ENCODE measurements around the gene HKDC1.
"Not testable (repeated sequence)": the region's sequence is repeated elsewhere in the genome, so short reads cannot be mapped to it uniquely, and the experiment has no call there.

HKDC1 gene

GRCh38 chr10:69243817-69244216 is 23.7 kb downstream of the HKDC1 start:
- DNase-seq: no peak

DNA sequence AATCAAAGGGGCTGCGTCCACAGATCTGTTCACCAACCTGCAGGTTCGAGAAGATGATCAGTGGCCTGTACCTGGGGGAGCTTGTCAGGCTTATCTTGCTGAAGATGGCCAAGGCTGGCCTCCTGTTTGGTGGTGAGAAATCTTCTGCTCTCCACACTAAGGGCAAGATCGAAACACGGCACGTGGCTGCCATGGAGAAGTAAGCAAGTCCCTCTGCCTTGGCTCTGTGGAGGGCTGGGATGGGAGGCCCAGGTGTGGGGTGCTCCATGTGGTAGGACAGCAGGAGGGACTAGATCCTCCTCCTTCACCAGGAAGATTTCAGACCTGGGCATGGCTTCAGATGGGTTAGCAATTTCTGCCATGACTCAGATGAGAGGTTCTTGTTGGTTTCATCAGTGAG is 25.9 kb downstream of the HKDC1 start:
- DNase-seq: no peak

- no peak for DNase-seq
Observed at GRCh38 chr10:69246581-69247312, 26.6 kb downstream of the HKDC1 start.

DNA sequence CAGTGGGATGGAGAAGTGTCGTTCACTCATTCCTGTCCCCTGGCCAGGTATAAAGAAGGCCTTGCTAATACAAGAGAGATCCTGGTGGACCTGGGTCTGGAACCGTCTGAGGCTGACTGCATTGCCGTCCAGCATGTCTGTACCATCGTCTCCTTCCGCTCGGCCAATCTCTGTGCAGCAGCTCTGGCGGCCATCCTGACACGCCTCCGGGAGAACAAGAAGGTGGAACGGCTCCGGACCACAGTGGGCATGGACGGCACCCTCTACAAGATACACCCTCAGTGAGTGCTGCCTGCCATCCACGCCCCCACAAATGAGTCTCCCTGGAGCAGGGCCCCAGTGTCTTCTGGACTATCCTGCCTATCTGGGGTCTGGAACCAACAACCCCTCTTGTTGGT is 27.2 kb downstream of the HKDC1 start:
- no peak for DNase-seq

DNA sequence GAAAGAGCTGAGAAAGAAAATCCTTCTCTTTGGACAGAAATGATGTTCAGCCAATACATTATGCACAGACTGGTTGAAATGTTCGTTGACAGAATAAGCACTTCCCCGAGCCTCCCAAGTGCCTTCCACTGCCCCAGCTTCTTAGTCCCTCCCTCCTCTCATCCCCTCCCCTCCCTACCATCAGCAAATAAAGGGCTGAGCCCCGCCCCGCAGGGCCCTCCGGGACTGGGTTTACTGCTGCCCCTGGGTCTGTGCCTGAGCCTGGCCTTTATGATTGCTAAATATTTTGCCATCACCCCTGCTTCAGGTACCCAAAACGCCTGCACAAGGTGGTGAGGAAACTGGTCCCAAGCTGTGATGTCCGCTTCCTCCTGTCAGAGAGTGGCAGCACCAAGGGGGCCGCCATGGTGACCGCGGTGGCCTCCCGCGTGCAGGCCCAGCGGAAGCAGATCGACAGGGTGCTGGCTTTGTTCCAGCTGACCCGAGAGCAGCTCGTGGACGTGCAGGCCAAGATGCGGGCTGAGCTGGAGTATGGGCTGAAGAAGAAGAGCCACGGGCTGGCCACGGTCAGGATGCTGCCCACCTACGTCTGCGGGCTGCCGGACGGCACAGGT is 28.1 kb downstream of the HKDC1 start:
- DNase-seq: no peak

GRCh38 chr10:69250041-69250440 is 29.9 kb downstream of the HKDC1 start:
- DNase-seq: no peak

DNA sequence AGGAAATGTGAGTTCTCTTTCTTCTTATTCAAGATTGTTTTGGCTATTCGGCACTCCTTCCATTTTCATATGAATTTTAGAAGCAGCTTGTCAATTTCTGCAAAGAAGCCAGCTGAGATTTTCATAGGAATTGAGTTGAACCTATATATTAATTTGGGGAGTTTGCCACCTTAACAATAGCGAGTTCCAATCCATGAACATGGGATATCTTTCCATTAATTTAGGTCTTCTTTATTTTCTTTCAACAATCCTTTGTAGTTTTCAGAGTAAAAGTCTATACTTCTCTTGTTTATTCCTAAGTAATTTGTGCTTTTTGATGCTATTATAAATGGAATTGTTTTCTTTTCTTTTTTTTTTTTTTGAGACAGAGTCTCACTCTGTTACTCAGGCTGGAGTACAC is 31.3 kb downstream of the HKDC1 start:
- not testable (repeated sequence) for DNase-seq

DNA sequence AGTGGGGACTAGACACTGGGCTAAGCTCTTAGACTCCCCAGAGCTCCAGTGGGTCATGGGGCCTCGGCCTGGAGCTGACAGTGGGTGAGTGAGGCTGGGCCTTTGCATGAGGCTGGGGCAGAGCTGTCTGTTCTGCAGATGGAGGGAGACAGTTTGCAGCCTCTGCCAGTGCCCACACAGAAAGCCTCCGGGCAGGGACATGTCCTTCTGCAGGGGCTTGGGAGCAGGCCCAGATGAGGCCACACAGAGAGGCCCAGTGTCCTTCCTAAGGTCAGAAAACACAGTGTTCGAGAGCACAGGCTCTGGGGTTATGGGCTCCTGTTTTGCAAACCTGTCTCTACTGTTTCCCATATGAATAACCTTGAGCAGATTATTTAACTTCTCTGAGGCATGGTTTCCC is 33.0 kb downstream of the HKDC1 start:
- DNase-seq: no peak

- no peak for DNase-seq
Observed at GRCh38 chr10:69254877-69255276, 34.7 kb downstream of the HKDC1 start.

- DNase-seq: no peak
Observed at GRCh38 chr10:69259547-69260243, 39.6 kb downstream of the HKDC1 start.

- DNase-seq: no peak
Observed at GRCh38 chr10:69261184-69261583, 41.1 kb downstream of the HKDC1 start.

GRCh38 chr10:69262292-69262751 is 42.2 kb downstream of the HKDC1 start:
- DNase-seq: no peak

- DNase-seq: no peak
Observed at GRCh38 chr10:69265521-69265920, 45.4 kb downstream of the HKDC1 start.

DNA sequence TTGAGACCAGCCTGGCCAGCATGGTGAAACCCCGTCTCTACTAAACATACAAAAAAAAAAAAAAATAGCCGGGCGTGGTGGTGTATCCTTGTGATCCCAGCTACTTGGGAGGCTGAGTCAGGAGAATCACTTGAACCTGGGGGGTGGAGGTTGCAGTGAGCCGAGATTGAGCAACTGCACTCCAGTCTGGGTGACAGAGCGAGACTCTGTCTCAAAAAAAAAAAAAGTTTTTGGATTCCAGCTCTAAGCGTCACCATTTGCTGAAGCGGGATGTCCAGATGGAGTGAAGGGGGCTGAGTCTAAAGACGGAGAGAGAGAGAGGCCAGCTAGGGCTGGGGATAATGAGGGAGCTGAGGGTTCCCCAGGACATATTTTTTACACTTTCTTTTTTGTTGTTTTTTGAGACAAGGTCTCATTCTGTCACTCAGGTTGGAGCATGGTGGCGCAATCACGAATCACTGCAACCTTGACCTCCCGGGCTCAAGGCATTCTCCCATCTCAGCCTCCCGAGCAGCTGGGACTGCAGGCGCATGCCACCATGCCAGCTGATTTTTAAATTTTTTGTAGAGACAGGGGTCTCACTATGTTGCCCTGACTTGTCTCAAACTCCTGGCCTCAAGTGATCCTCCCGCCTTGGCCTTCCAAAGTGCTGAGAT is 48.8 kb downstream of the HKDC1 start:
- no peak for DNase-seq

DNA sequence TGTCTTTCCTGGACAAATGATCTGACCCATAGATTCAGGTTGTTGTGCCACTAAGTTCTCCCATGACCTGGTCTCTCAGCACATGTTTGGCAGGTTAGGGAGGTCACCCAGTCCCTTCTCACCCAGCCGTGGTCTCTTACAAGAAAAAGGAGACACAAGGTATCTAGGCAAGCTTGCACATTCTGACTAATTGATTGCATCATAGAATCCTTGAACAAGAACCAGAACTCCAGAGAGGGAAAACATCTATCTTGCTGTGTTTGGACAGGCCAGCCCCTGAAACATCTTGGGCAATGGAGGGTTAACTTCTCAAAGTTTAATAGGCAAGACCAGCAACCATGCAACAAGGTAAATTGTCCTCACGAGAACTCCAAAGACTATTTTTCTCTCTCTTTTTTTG is 49.6 kb downstream of the HKDC1 start:
- no peak for DNase-seq

- no peak for DNase-seq
Observed at GRCh38 chr10:69270990-69271389, 50.9 kb downstream of the HKDC1 start.

- DNase-seq: no peak
Observed at GRCh38 chr10:69272624-69273023, 52.5 kb downstream of the HKDC1 start.

DNA sequence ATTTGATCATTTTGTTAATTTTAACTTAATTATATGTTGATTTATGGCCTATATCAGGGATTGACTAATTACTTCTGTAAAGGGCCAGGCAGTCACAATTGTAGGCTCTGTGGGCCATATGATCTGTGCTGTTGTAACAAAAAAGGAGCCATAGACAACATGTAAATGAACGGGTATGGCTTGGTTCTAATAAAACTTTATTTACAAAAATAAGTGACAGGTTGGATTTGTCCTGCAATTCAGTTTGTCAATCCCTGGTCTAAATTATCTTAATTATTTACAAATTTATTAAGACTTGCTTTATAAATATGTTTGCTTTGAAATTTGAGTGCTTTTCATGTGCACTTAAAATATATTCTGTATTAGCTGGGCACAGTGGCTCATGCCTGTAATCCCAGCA is 55.3 kb downstream of the HKDC1 start:
- no peak for DNase-seq

- no peak for DNase-seq
Observed at GRCh38 chr10:69276503-69276902, 56.4 kb downstream of the HKDC1 start.

DNA sequence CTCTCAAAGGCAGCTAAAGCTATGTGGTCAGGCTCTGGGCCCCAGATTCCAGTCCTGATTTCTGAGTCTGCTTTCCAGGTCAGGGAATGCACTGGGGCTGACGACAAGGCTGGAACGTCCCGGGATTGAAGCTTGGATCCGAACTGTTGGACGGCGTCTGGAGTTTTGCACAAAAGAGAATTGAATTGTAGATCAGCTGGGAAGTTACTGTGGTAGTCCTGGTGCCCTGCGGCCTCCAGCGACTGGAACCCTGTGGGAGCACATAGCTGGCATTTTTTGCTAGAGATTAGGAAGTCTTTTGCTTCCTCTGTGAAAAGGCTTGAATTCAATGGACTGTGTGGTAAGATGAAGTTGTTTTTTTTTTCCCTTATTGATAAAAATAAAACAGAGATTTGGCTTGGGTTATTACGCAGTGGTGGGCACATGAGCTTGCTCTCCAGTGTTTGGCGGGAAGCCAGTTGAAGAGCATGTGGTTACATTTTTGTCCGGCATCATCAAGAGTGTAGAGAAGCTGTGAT is 58.4 kb downstream of the HKDC1 start, which contains the start of gene HK1:
Gene HK1 (plus strand): TSS at position 51 of the 518 bp plus-strand sequence.
- DNase-seq: no peak

DNA sequence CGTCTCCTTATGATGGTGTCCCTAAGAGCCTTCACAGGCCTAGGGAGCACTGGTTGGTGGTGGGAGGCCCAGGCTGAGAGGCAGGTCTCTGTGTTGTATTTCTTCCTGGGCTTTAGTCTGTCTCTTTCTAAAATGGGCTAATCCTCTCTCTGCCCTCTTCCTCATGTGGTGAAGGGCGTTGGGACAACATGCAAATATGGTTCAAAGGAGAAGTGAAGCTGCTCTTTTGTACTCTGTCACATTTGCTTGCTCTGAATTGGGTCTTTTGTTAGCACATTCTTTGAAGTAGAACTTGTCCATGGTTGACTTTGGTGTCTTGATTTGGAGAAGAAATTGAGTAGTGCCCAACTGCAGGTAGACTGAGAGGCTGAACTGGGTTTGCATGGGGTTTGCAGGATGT is 59.0 kb downstream of the HKDC1 start:
- no peak for DNase-seq

DNA sequence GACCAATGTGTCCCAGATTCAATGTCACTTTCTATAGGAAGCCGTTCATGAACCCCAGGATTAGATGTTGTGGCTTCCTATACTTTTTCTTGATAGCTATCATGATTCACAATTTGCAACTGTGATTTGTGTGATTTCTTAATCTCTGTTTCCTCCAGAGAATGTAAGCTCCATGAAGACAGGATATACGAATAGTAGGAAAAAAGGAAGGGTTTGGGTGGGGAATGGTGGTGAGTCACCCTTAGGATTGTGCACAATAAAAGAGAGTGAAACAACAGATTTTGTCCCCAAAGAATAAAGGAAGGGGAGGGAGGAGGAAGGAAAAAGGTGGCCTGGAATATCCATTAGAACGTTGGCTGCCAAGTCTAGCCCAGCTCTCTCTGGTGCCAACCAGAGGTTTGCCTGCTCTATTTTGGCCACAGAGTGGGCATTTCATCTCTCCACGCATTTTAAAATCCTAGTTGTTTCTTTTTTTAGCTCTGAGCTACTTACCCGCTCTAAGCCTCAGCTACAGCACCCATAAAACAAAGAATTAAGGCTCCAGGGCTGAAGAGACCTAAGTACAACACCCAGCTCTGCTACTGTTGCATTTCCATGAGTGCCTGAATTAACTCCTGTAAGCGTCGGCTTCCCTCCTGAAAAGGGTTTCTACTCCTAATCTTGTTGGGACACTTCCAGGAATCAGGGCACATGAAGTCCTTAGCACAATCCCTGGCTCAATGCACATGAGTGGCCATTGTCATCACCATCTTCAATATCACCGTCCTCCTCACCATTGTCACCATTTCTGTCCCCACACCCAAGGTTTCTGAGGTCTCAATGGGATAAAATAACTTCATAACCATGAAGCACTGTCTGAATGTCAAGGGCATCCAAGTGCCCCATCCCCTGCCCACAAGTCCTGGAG is 61.6 kb downstream of the HKDC1 start:
- DNase-seq: no peak
